ENCODE results near the gene ATAD2B.
"Not testable (repeated sequence)": the region's sequence is repeated elsewhere in the genome, so short reads cannot be mapped to it uniquely, and the experiment has no call there.

The ATAD2B gene

GRCh38 chr2:23734416-23734815 lies 192.5 kb downstream of the ATAD2B start:
- H3K4me1 ChIP-seq (ENCODE audit: insufficient read depth, low read length, severe bottlenecking) = no peaks in the 10 kb centered on the region
- H3K9me2 ChIP-seq (ENCODE audit: low read depth, low read length) = no peaks in the 10 kb centered on the region
- no peaks in the 10 kb centered on the region for H3F3A ChIP-seq (ENCODE audit: insufficient read depth, low read length)
- no peak overlapping the region for H3K27ac ChIP-seq (ENCODE audit: low read depth, low read length, poor library complexity, severe bottlenecking)
- H3K4me3 ChIP-seq (ENCODE audit: low read depth, low read length, poor library complexity, severe bottlenecking) = no peak overlapping the region
- H4K20me1 ChIP-seq (ENCODE audit: insufficient read depth, low read length) = no peaks in the 10 kb centered on the region
- H3K9me3 ChIP-seq (ENCODE audit: low read length) = no peaks in the 10 kb centered on the region
- no peak overlapping the region for H3K9ac ChIP-seq (ENCODE audit: low read length)
- peaks cover 17% of the 10 kb centered on the region; the same call in 1 of the 2 replicates for H3K36me3 ChIP-seq (ENCODE audit: insufficient read depth, low read length)
- TF ChIP-seq, protein P1, sequence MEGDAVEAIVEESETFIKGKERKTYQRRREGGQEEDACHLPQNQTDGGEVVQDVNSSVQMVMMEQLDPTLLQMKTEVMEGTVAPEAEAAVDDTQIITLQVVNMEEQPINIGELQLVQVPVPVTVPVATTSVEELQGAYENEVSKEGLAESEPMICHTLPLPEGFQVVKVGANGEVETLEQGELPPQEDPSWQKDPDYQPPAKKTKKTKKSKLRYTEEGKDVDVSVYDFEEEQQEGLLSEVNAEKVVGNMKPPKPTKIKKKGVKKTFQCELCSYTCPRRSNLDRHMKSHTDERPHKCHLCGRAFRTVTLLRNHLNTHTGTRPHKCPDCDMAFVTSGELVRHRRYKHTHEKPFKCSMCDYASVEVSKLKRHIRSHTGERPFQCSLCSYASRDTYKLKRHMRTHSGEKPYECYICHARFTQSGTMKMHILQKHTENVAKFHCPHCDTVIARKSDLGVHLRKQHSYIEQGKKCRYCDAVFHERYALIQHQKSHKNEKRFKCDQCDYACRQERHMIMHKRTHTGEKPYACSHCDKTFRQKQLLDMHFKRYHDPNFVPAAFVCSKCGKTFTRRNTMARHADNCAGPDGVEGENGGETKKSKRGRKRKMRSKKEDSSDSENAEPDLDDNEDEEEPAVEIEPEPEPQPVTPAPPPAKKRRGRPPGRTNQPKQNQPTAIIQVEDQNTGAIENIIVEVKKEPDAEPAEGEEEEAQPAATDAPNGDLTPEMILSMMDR (IDR thresholded peaks at IDR 0.05; ENCODE audit: low read length) = no peak
- no peak for TF ChIP-seq EZH2 (IDR thresholded peaks at IDR 0.05; ENCODE audit: borderline replicate concordance, low read length)
- no peak overlapping the region for H2AFZ ChIP-seq (ENCODE audit: low read length)
- no peaks in the 10 kb centered on the region for H3K27me3 ChIP-seq (ENCODE audit: insufficient read depth, low read length)
- no peak overlapping the region for H3K4me2 ChIP-seq (ENCODE audit: low read length)
- no peaks in the 10 kb centered on the region for H3K79me2 ChIP-seq (ENCODE audit: insufficient read depth, low read length)

- H3K79me2 ChIP-seq (ENCODE audit: insufficient read depth, low read length); H3F3A ChIP-seq (ENCODE audit: insufficient read depth, low read length); H3K4me2 ChIP-seq (ENCODE audit: low read length); H3K9me3 ChIP-seq (ENCODE audit: low read length); H3K27me3 ChIP-seq (ENCODE audit: insufficient read depth, low read length); H4K20me1 ChIP-seq (ENCODE audit: insufficient read depth, low read length); H3K4me1 ChIP-seq (ENCODE audit: insufficient read depth, low read length, severe bottlenecking); H3K36me3 ChIP-seq (ENCODE audit: insufficient read depth, low read length); H3K9me2 ChIP-seq (ENCODE audit: low read depth, low read length); H3K4me3 ChIP-seq (ENCODE audit: low read depth, low read length, poor library complexity, severe bottlenecking); H3K9ac ChIP-seq (ENCODE audit: low read length); H3K27ac ChIP-seq (ENCODE audit: low read depth, low read length, poor library complexity, severe bottlenecking); H2AFZ ChIP-seq (ENCODE audit: low read length): not testable (repeated sequence)
Measured at GRCh38 chr2:23723029-23723428, 203.9 kb downstream of the ATAD2B start.

GRCh38 chr2:23722255-23722654 lies 204.7 kb downstream of the ATAD2B start:
- peaks cover 6% of the 10 kb centered on the region; the same call in 1 of the 2 replicates for H3K9me3 ChIP-seq (ENCODE audit: low read length)
- H4K20me1 ChIP-seq (ENCODE audit: insufficient read depth, low read length) = no peaks in the 10 kb centered on the region
- no peak overlapping the region for H3K9ac ChIP-seq (ENCODE audit: low read length)
- H3K4me3 ChIP-seq (ENCODE audit: low read depth, low read length, poor library complexity, severe bottlenecking) = no peak overlapping the region
- H2AFZ ChIP-seq (ENCODE audit: low read length) = no peak overlapping the region
- no peaks in the 10 kb centered on the region for H3K79me2 ChIP-seq (ENCODE audit: insufficient read depth, low read length)
- H3K27me3 ChIP-seq (ENCODE audit: insufficient read depth, low read length) = no peaks in the 10 kb centered on the region
- TF ChIP-seq EZH2 (IDR thresholded peaks at IDR 0.05; ENCODE audit: borderline replicate concordance, low read length) = no peak
- TF ChIP-seq, protein P1 (IDR thresholded peaks at IDR 0.05; ENCODE audit: low read length) = no peak
- H3K4me2 ChIP-seq (ENCODE audit: low read length) = no peak overlapping the region
- H3K27ac ChIP-seq (ENCODE audit: low read depth, low read length, poor library complexity, severe bottlenecking) = no peak overlapping the region
- no peaks in the 10 kb centered on the region for H3F3A ChIP-seq (ENCODE audit: insufficient read depth, low read length)
- H3K36me3 ChIP-seq (ENCODE audit: insufficient read depth, low read length) = no peaks in the 10 kb centered on the region; the same call in 1 of the 2 replicates
- no peaks in the 10 kb centered on the region for H3K4me1 ChIP-seq (ENCODE audit: insufficient read depth, low read length, severe bottlenecking)
- H3K9me2 ChIP-seq (ENCODE audit: low read depth, low read length) = no peaks in the 10 kb centered on the region

GRCh38 chr2:23721454-23721826 lies 205.5 kb downstream of the ATAD2B start:
- no peaks in the 10 kb centered on the region for H3K79me2 ChIP-seq (ENCODE audit: insufficient read depth, low read length)
- H3K9ac ChIP-seq (ENCODE audit: low read length) = no peak overlapping the region
- no peak for TF ChIP-seq EZH2 (IDR thresholded peaks at IDR 0.05; ENCODE audit: borderline replicate concordance, low read length)
- TF ChIP-seq, protein P1 (IDR thresholded peaks at IDR 0.05; ENCODE audit: low read length) = no peak
- no peak overlapping the region for H3K4me2 ChIP-seq (ENCODE audit: low read length)
- no peaks in the 10 kb centered on the region for H4K20me1 ChIP-seq (ENCODE audit: insufficient read depth, low read length)
- H3F3A ChIP-seq (ENCODE audit: insufficient read depth, low read length) = no peaks in the 10 kb centered on the region
- peaks cover 6% of the 10 kb centered on the region; the same call in 1 of the 2 replicates for H3K9me3 ChIP-seq (ENCODE audit: low read length)
- H2AFZ ChIP-seq (ENCODE audit: low read length) = no peak overlapping the region
- no peaks in the 10 kb centered on the region for H3K4me1 ChIP-seq (ENCODE audit: insufficient read depth, low read length, severe bottlenecking)
- no peaks in the 10 kb centered on the region for H3K27me3 ChIP-seq (ENCODE audit: insufficient read depth, low read length)
- H3K27ac ChIP-seq (ENCODE audit: low read depth, low read length, poor library complexity, severe bottlenecking) = no peak overlapping the region
- no peak overlapping the region for H3K4me3 ChIP-seq (ENCODE audit: low read depth, low read length, poor library complexity, severe bottlenecking)
- no peaks in the 10 kb centered on the region for H3K9me2 ChIP-seq (ENCODE audit: low read depth, low read length)
- H3K36me3 ChIP-seq (ENCODE audit: insufficient read depth, low read length) = no peaks in the 10 kb centered on the region; the same call in 1 of the 2 replicates

Measured in OCI-LY1 (cell line).